HepG2 (cell line): ENCODE measurements around the gene SULT2B1. TPM values are rescaled to one million over a fixed set of nuclear protein-coding genes. Genes with fewer than 3 reads are reported as not detected.

Experiments
- AKAP8 ChIP-seq: sonication (generic); formaldehyde crosslinking; IDR thresholded peaks from 2 replicates; pipeline ENCODE4 v1.5.1; 2020; ENCODE audit warnings: mild to moderate bottlenecking, missing genetic modification reagents
- DR1 ChIP-seq: sonication (generic); formaldehyde crosslinking; IDR thresholded peaks from 2 replicates; pipeline ENCODE4 v1.8.0; 2021; ENCODE audit warnings: mild to moderate bottlenecking, missing genetic modification reagents, inconsistent platforms
- DRAP1 ChIP-seq: IDR thresholded peaks from 2 replicates; pipeline ENCODE4 v1.6.1; 2016; ENCODE audit warnings: missing genetic modification reagents, missing compliant biosample characterization
- MXD4 ChIP-seq: IDR thresholded peaks from 2 replicates; pipeline ENCODE4 v1.6.1; 2016; ENCODE audit warnings: mild to moderate bottlenecking, missing biosample characterization, missing genetic modification reagents
- PRDM4 ChIP-seq: sonication (generic); formaldehyde crosslinking; IDR thresholded peaks from 2 replicates; pipeline ENCODE4 v1.9.0; 2021; ENCODE audit warnings: missing genetic modification reagents, borderline replicate concordance
- SNAPC4 ChIP-seq: sonication (generic); formaldehyde crosslinking; IDR thresholded peaks from 2 replicates; pipeline ENCODE4 v1.4.0; 2020; ENCODE audit warnings: mild to moderate bottlenecking, missing genetic modification reagents
- TBP ChIP-seq: sonication (generic); formaldehyde crosslinking; IDR thresholded peaks from 2 replicates; pipeline ENCODE4 v1.5.0; 2020; ENCODE audit warnings: missing genetic modification reagents
- ZFP37 ChIP-seq: sonication (generic); formaldehyde crosslinking; IDR thresholded peaks from 2 replicates; pipeline ENCODE4 v1.4.0; 2020; ENCODE audit warnings: missing genetic modification reagents, borderline replicate concordance
- polyA plus RNA-seq, 8 experiments: library from polyadenylated mRNA; depleted of rRNA in 3 of 8; stranded (reverse) in 7 of 8; unstranded in 1 of 8; fragments of >200 nt; fragmentation: Illumina TruSeq in 4 of 8; extraction: Trizol in 4 of 8; gene quantifications; 2 replicates each; pipeline versions ENCODE4 v1.2.1 to v1.2.3, GENCODE V29; 2011 to 2016; ENCODE audit warnings: low read depth in 4 of 8, missing spikeins in 1 of 8, mixed read lengths in 1 of 8; ENCODE audit not compliant: insufficient read depth in 1 of 8
- total RNA-seq, 5 experiments: library from RNA; depleted of rRNA; stranded (reverse); fragments of >200 nt; fragmentation: Illumina TruSeq; extraction: Trizol; gene quantifications; 2 replicates each; pipeline ENCODE4 v1.2.3, GENCODE V29; 2016; ENCODE audit warnings: low read depth in 1 of 5
- TF ChIP-seq, protein P1 (sequence below): sonication (generic); formaldehyde crosslinking; IDR thresholded peaks from 2 replicates; pipeline ENCODE4 v1.5.0; 2020; ENCODE audit warnings: missing genetic modification reagents
- TF ChIP-seq, protein P2 (sequence below), 2 experiments: sonication (generic) in 1 of 2; formaldehyde crosslinking in 1 of 2; IDR thresholded peaks; 2 replicates each; pipeline versions ENCODE4 v1.4.0 to v1.6.1; 2016 to 2020; ENCODE audit warnings: borderline replicate concordance in 1 of 2, low read depth in 1 of 2, mild to moderate bottlenecking in 1 of 2, missing genetic modification reagents in 1 of 2
- TF ChIP-seq, protein P3 (sequence below): sonication (generic); formaldehyde crosslinking; IDR thresholded peaks from 2 replicates; pipeline ENCODE4 v1.5.1; 2020; ENCODE audit warnings: missing genetic modification reagents, mild to moderate bottlenecking, borderline replicate concordance

The SULT2B1 gene
- total and polyA plus RNA-seq, 2 of the 13 experiments (the other 11 are each of a cell fraction or from before 2014, with no cell fraction given), result 0.13 TPM; not detected in 1

DNA sequence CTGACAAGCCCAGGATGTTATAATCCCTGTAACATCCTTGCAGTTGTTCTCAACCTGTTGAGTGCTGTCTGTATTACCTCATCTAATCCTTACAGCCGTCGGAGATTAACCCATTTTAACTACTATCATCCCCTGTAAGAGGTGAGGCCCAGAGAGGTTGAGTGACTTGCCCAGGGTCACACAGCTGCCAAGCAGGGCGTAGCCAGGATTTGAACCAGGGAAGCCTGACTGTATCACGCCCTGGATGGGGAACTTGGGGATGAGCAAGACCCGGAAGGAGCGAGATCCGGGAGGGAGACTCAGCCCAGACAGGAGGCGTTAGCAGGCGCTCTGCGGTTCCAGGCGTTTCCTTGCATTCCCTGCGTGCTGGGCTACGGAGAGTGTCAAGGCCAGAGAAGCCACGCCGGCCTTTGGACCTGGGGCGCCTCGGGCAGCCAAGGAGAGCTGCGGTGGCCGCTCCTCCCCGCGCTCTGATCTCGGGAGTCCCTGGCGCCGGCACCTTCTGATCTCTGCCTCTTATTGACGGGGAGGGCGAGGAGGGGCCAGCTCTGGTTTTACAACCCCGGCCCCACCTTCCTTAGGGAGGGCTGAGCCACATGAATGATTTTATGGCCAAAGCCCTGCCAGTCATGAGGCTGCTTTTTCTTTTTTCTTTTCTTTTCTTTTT lies 6.2 kb downstream of the SULT2B1 start (continued):
- TF ChIP-seq, protein P1, sequence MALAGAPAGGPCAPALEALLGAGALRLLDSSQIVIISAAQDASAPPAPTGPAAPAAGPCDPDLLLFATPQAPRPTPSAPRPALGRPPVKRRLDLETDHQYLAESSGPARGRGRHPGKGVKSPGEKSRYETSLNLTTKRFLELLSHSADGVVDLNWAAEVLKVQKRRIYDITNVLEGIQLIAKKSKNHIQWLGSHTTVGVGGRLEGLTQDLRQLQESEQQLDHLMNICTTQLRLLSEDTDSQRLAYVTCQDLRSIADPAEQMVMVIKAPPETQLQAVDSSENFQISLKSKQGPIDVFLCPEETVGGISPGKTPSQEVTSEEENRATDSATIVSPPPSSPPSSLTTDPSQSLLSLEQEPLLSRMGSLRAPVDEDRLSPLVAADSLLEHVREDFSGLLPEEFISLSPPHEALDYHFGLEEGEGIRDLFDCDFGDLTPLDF (CRISPR knock-in tag), result no peak
- TF ChIP-seq DRAP1 (CRISPR knock-in tag) (peak; percentile 64), AKAP8 (peak; percentile 61; the same call in 1 of the 2 replicates), DR1 (CRISPR knock-in tag) (no peak), TBP (CRISPR knock-in tag) (no peak), MXD4 (0 out of 2 replicates have a peak, but pooled peaks have one; percentile 41), PRDM4 (CRISPR knock-in tag) (no peak), SNAPC4 (no peak), ZFP37 (CRISPR knock-in tag) (no peak)
- TF ChIP-seq, protein P2, sequence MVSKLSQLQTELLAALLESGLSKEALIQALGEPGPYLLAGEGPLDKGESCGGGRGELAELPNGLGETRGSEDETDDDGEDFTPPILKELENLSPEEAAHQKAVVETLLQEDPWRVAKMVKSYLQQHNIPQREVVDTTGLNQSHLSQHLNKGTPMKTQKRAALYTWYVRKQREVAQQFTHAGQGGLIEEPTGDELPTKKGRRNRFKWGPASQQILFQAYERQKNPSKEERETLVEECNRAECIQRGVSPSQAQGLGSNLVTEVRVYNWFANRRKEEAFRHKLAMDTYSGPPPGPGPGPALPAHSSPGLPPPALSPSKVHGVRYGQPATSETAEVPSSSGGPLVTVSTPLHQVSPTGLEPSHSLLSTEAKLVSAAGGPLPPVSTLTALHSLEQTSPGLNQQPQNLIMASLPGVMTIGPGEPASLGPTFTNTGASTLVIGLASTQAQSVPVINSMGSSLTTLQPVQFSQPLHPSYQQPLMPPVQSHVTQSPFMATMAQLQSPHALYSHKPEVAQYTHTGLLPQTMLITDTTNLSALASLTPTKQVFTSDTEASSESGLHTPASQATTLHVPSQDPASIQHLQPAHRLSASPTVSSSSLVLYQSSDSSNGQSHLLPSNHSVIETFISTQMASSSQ (IDR thresholded peaks at IDR 0.05; ENCODE audit: low read depth), result peak; percentile 45; the same call in 1 of the 2 replicates
- TF ChIP-seq, protein P2 (CRISPR knock-in tag; IDR thresholded peaks at IDR 0.05; ENCODE audit: borderline replicate concordance), result peak; percentile 89
- TF ChIP-seq, protein P3, sequence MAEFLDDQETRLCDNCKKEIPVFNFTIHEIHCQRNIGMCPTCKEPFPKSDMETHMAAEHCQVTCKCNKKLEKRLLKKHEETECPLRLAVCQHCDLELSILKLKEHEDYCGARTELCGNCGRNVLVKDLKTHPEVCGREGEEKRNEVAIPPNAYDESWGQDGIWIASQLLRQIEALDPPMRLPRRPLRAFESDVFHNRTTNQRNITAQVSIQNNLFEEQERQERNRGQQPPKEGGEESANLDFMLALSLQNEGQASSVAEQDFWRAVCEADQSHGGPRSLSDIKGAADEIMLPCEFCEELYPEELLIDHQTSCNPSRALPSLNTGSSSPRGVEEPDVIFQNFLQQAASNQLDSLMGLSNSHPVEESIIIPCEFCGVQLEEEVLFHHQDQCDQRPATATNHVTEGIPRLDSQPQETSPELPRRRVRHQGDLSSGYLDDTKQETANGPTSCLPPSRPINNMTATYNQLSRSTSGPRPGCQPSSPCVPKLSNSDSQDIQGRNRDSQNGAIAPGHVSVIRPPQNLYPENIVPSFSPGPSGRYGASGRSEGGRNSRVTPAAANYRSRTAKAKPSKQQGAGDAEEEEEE, result 0 out of 2 replicates have a peak, but pooled peaks have one; percentile 56
